Activated naive CD4-positive, alpha-beta T cell treated with anti-CD3 and anti-CD28 coated beads, Interleukin-2, amount 50 U/mL, for 24 hours (primary cell): ENCODE data around the gene BTBD9.

Source experiments
- H3K27ac Mint-ChIP-seq: one replicate; pipeline ENCODE4 v1.8.0; 2021; ENCODE audit warnings: mild to moderate bottlenecking, mixed read lengths
- H3K27me3 Mint-ChIP-seq: one replicate; pipeline ENCODE4 v1.8.0; 2021; ENCODE audit warnings: mixed read lengths
- H3K36me3 Mint-ChIP-seq: one replicate; pipeline ENCODE4 v1.8.0; 2021; ENCODE audit warnings: mixed read lengths
- H3K4me1 Mint-ChIP-seq: one replicate; pipeline ENCODE4 v1.8.0; 2021; ENCODE audit warnings: mixed read lengths
- H3K4me3 Mint-ChIP-seq: one replicate; pipeline ENCODE4 v1.8.0; 2021; ENCODE audit warnings: mild to moderate bottlenecking, mixed read lengths
- H3K9me3 Mint-ChIP-seq: one replicate; pipeline ENCODE4 v1.8.0; 2021; ENCODE audit warnings: mixed read lengths

The BTBD9 gene

DNA sequence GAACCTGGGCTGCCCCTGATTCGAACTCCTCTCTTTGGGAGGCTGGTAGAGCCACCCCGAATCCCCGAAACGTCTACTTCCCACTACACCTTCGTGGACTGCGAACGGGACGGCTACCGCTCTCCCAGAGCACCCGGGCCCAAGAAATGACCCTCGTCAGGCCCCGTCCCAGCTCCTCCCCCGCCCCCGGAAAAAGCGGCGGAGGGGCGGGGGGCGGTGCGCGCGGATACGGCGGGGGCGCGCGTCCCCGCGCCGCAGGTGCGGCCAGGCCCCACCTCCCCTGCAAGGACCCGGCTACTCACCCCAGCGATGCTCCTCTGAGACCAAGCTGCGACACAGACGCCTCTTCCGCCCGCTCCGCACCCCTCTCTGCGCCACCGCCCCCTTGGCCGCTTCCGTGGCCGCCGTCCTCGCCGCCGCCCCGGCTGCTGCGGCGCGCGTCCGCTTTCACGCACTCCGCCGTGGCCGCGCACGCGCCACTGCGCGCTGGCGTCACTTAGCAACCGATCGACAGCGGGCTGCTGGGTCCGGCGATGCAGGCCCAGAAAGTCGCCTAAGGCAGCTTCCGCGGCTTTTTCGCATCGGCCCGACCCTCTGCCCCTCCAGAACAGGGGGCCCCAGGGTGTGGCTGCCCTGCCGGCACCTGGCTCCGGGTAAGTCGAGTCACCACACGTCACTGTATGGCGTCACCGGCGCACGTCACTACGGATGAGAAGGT, at the start of gene BTBD9:
Gene BTBD9, minus strand, starts transcription at position 432 of the 718 bp plus-strand sequence.
- H3K9me3 Mint-ChIP-seq, result no peaks in the 10 kb centered on the region
- H3K27ac Mint-ChIP-seq, result peak within 1 kb of the TSS; percentile 95
- H3K4me3 Mint-ChIP-seq, result peak within 1 kb of the TSS; percentile 92
- no peaks in the 10 kb centered on the region for H3K36me3 Mint-ChIP-seq
- no peaks in the 10 kb centered on the region for H3K27me3 Mint-ChIP-seq
- H3K4me1 Mint-ChIP-seq, result peaks cover 58% of the 10 kb centered on the region

GRCh38 chr6:38688579-38689087, 48.9 kb upstream of the BTBD9 start:
- peak overlapping the region; percentile 89 for H3K27ac Mint-ChIP-seq
- no peaks in the 10 kb centered on the region for H3K27me3 Mint-ChIP-seq
- peaks cover 39% of the 10 kb centered on the region for H3K4me1 Mint-ChIP-seq
- H3K36me3 Mint-ChIP-seq, result peaks cover 5% of the 10 kb centered on the region
- no peak overlapping the region for H3K4me3 Mint-ChIP-seq
- H3K9me3 Mint-ChIP-seq, result no peaks in the 10 kb centered on the region

DNA sequence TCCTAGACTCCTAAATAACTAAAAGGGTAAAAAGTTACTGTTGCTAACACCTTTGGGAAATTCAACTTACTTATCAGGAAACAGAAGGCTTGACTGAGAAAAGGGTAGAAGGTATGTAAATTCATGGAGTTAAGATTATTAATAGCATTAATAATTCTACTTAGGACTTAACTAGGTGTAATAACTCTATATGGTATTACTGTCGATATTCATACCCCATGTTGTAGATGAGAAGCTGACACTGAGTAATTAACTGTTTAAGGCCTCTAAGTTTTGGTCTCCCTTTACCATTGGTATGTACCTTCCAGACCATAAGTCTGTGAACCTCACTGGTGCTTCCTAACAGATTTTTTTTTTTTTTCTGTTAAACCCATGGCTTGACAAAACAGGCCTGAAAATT, 47.8 kb upstream of the BTBD9 start:
- peaks cover 5% of the 10 kb centered on the region for H3K36me3 Mint-ChIP-seq
- H3K27ac Mint-ChIP-seq, result no peak overlapping the region

GRCh38 chr6:38687043-38687353, 47.3 kb upstream of the BTBD9 start:
- Mint-ChIP-seq H3K27ac (no peak overlapping the region), H3K9me3 (no peaks in the 10 kb centered on the region), H3K36me3 (peaks cover 8% of the 10 kb centered on the region), H3K4me3 (no peak overlapping the region), H3K4me1 (peaks cover 32% of the 10 kb centered on the region), H3K27me3 (no peaks in the 10 kb centered on the region)

More for the DNA sequence above, 47.8 kb upstream of the BTBD9 start:
- H3K9me3 Mint-ChIP-seq, result no peaks in the 10 kb centered on the region
- no peaks in the 10 kb centered on the region for H3K27me3 Mint-ChIP-seq
- peaks cover 32% of the 10 kb centered on the region for H3K4me1 Mint-ChIP-seq
- no peak overlapping the region for H3K4me3 Mint-ChIP-seq

DNA sequence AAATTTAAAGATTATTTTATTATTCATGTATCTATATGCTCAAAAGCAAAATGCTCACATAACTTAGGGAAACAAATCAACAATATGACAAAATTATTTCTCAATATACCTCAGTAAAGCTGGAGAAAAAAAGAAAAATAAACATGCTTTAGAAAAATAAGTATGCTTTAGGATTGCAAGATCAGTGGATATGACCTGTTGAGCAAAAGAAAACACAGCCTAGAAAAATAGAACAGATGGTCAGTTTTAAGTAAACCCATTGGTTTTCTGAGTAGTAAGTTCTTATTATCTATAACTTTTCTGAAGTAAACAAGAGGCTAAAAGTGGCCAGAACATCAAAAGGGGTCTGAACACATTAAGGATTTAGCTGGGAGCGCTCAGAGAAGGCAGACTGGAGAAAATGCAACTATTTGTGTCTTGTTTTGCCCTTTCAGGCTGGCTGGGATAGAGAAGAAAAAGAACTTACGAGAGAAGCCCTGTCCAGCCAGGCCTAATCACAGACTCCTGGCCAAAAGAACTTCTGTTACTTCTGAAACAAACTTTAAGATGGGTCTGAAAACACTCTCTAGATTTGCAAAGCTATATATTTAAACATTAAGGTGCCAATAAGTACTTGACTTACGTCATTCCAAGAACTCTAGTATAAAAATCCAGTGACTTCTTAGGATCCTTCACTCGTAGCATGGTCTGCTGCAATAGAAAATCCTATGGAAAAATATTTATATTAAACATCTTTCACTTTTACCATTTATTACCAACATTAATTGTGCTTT, 46.7 kb upstream of the BTBD9 start:
- Mint-ChIP-seq H3K4me3 (no peak overlapping the region), H3K4me1 (peaks cover 32% of the 10 kb centered on the region)

GRCh38 chr6:38684904-38685303, 45.2 kb upstream of the BTBD9 start:
- Mint-ChIP-seq H3K27ac (no peak overlapping the region), H3K4me3 (no peak overlapping the region), H3K36me3 (peaks cover 13% of the 10 kb centered on the region), H3K27me3 (no peaks in the 10 kb centered on the region), H3K4me1 (peaks cover 32% of the 10 kb centered on the region), H3K9me3 (no peaks in the 10 kb centered on the region)

More for the DNA sequence above, 46.7 kb upstream of the BTBD9 start:
- H3K9me3 Mint-ChIP-seq, result no peaks in the 10 kb centered on the region
- no peaks in the 10 kb centered on the region for H3K27me3 Mint-ChIP-seq
- H3K36me3 Mint-ChIP-seq, result peaks cover 12% of the 10 kb centered on the region
- no peak overlapping the region for H3K27ac Mint-ChIP-seq

DNA sequence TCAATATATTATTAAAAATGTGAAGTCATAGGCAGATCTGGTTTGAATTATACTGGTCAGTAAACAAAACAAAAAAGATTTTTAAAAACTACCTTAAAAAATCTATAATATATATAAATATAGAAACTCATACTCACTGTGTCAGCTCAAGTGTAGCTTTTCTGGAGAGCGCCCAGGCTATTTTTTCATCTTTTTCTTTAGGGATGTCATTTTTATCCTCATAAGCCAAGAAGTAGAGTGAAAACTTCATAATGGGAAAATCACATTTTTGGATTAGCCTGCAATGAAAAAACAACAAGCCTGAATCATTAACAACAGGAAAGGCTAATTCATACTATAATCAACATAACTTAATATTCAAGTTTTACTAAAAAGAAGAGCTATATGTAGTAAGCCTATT, 44.5 kb upstream of the BTBD9 start:
- H3K9me3 Mint-ChIP-seq, result no peaks in the 10 kb centered on the region
- peaks cover 29% of the 10 kb centered on the region for H3K4me1 Mint-ChIP-seq
- H3K36me3 Mint-ChIP-seq, result peaks cover 13% of the 10 kb centered on the region
- H3K27me3 Mint-ChIP-seq, result no peaks in the 10 kb centered on the region
- H3K4me3 Mint-ChIP-seq, result no peak overlapping the region
- H3K27ac Mint-ChIP-seq, result no peak overlapping the region

DNA sequence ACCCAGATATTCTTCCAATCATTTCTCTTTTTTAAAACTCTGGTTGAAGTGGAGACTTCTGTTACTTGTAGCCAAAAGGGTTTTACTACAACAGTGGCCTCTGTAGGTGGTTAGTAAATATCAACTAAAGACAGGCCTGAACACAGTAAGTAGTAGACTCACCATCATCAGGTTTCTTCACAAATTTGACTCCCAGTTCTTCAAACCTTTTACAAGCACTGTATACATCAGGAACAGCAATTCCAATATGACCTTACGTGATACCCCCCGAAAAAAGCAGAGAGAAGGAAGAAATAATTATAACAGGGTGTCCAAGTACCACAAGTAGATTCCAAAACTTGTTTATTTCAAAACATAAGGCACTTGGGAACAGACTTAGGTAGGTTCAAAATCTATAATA, 42.1 kb upstream of the BTBD9 start:
- Mint-ChIP-seq H3K4me3 (no peak overlapping the region), H3K9me3 (no peaks in the 10 kb centered on the region), H3K4me1 (peaks cover 23% of the 10 kb centered on the region), H3K27ac (no peak overlapping the region), H3K36me3 (peaks cover 20% of the 10 kb centered on the region), H3K27me3 (no peaks in the 10 kb centered on the region)

- no peaks in the 10 kb centered on the region for H3K9me3 Mint-ChIP-seq
- H3K27ac Mint-ChIP-seq, result no peak overlapping the region
- no peak overlapping the region for H3K4me3 Mint-ChIP-seq
- no peaks in the 10 kb centered on the region for H3K27me3 Mint-ChIP-seq
- peaks cover 21% of the 10 kb centered on the region for H3K4me1 Mint-ChIP-seq
- peaks cover 35% of the 10 kb centered on the region for H3K36me3 Mint-ChIP-seq
Observed at GRCh38 chr6:38679668-38680067, 39.9 kb upstream of the BTBD9 start.

DNA sequence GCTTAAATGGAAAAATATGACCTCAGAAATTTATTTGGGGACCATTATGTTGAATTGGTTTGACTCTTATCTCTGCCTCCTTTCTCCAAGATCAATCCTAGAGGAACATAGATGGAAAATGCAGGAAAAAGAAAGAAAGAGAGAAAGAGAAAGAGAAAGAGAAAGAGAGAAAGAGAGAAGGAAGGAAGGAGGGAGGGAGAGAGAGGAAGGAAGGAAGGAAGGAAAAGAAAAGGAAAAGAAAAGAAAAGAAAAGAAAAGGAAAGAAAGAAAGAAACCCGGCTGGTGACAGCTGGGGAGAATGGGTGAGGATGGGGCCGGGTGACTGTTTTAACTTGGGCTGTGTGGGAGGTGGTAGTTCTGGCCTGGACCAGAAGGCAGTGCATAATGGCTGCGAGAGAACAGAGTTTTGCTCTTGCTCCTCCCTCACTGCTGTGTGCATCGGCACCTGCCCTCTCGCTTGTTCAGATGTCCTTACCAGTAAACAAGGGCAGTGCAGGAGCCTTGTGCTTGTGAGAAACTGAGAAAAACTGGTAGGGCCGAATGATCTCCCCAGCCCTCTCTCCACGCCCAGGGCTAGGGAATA, 38.5 kb upstream of the BTBD9 start:
- Mint-ChIP-seq H3K36me3 (peaks cover 38% of the 10 kb centered on the region), H3K27ac (peak overlapping the region; percentile 41), H3K4me3 (no peak overlapping the region), H3K9me3 (no peaks in the 10 kb centered on the region), H3K27me3 (no peaks in the 10 kb centered on the region), H3K4me1 (peaks cover 35% of the 10 kb centered on the region)

DNA sequence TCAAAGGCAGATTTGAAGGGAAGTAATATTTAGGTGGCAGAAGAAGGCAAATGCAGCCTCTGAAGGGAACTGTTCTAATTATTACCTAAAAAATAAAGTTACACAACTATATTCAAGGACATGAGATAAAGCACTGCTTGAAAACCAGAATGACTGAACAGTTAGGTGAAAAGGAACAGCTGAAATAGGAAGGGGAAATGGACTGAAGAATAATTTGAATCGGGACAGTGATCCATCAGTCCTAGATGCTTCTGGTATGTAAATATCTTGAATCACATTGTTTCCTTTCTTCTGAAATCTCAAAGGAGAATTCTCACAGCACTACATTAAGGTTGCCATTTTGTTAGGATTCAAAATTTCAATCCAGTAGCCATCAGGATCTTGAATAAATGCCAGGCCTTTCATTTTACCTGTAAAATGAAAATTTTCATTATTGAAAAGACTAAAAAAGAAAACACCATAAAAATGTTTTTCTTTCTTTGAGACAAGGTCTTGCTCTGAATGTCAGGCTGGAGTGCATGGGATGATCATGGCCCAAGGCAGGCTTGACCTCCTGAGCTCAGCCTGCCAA, 37.3 kb upstream of the BTBD9 start:
- H3K36me3 Mint-ChIP-seq, result peaks cover 36% of the 10 kb centered on the region
- H3K4me1 Mint-ChIP-seq, result peaks cover 43% of the 10 kb centered on the region
- peak overlapping the region; percentile 88 for H3K27ac Mint-ChIP-seq

GRCh38 chr6:38676236-38676973, 36.7 kb upstream of the BTBD9 start:
- Mint-ChIP-seq H3K4me3 (peak overlapping the region; percentile 4), H3K27ac (peak overlapping the region; percentile 88), H3K9me3 (no peaks in the 10 kb centered on the region), H3K36me3 (peaks cover 31% of the 10 kb centered on the region), H3K4me1 (peaks cover 46% of the 10 kb centered on the region), H3K27me3 (no peaks in the 10 kb centered on the region)

More for the DNA sequence above, 37.3 kb upstream of the BTBD9 start:
- no peaks in the 10 kb centered on the region for H3K27me3 Mint-ChIP-seq
- no peaks in the 10 kb centered on the region for H3K9me3 Mint-ChIP-seq
- H3K4me3 Mint-ChIP-seq, result peak overlapping the region; percentile 4

GRCh38 chr6:38673397-38674165, 33.9 kb upstream of the BTBD9 start:
- Mint-ChIP-seq H3K4me3 (peak overlapping the region; percentile 64), H3K27me3 (no peaks in the 10 kb centered on the region), H3K9me3 (no peaks in the 10 kb centered on the region), H3K27ac (peak overlapping the region; percentile 98), H3K36me3 (peaks cover 27% of the 10 kb centered on the region), H3K4me1 (peaks cover 46% of the 10 kb centered on the region)

DNA sequence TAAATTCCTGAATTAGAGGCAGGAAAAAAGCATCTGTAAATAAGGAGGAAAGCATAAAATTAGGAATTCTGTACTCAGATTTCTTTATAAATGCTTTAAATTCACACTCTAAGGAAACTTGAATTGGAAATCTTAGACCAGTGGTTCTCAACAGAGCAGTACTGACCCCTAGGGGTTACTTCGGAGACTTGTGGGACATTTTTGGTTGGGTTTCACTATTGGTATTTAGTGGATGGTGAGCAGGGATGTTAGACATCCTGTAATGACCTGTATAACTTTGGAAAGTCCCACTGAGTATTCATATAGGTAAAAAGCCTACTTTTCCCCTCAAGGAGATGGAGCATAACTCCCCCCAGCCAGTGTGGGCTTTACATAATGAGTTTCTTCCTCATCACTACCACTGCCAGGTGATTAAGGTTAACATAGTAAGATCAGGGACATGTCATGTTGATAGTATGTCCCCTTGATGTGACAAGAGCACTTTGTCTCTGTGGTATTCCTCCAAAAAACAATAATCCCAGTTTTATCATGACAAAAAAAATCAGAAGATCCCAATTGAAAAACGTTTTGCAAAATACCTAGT, 32.2 kb upstream of the BTBD9 start:
- peak overlapping the region; percentile 63 for H3K4me3 Mint-ChIP-seq
- peaks cover 37% of the 10 kb centered on the region for H3K4me1 Mint-ChIP-seq
- H3K27ac Mint-ChIP-seq, result peak overlapping the region; percentile 97
- no peaks in the 10 kb centered on the region for H3K27me3 Mint-ChIP-seq
- H3K36me3 Mint-ChIP-seq, result peaks cover 22% of the 10 kb centered on the region
- no peaks in the 10 kb centered on the region for H3K9me3 Mint-ChIP-seq
